K562 (cell line): ENCODE results near the gene CCL27. TPM values are rescaled to one million over a fixed set of nuclear protein-coding genes. Genes with fewer than 3 reads are reported as not detected.

Experiments used
- ELF1 ChIP-seq: fragments of 200-800 bp; sonication (Bioruptor generic); IDR thresholded peaks from 2 replicates; pipeline ENCODE4 v1.6.1; 2016; ENCODE audit warnings: missing genetic modification characterization, missing compliant biosample characterization
- HIVEP1 ChIP-seq: fragments of 250-450 bp; sonication (Bioruptor Pico); IDR thresholded peaks from 2 replicates; pipeline ENCODE4 v1.4.0; 2020; ENCODE audit warnings: mild to moderate bottlenecking
- HOMEZ ChIP-seq: fragments of 250-450 bp; sonication (Bioruptor Pico); IDR thresholded peaks from 2 replicates; pipeline ENCODE4 v1.4.0; 2020; ENCODE audit warnings: mild to moderate bottlenecking, moderate library complexity
- HOXB6 ChIP-seq: fragments of 250-450 bp; sonication (Bioruptor Pico); IDR thresholded peaks from 2 replicates; pipeline ENCODE4 v1.5.1; 2022; ENCODE audit warnings: mild to moderate bottlenecking, borderline replicate concordance
- KDM1A ChIP-seq, 2 experiments: fragments of 450-650 bp; IDR thresholded peaks; 2 replicates each; pipeline ENCODE4 v1.6.1; 2016; ENCODE audit warnings: mild to moderate bottlenecking in 2 of 2
- KHSRP ChIP-seq: fragments of 450-650 bp; IDR thresholded peaks from 2 replicates; pipeline ENCODE4 v1.6.1; 2017
- NR2C1 ChIP-seq, 2 experiments: fragments of 450-650 bp; IDR thresholded peaks; 2 replicates each; pipeline ENCODE4 v1.6.1; 2017; ENCODE audit warnings: mild to moderate bottlenecking in 2 of 2, antibody characterized with exemption in 1 of 2, inconsistent platforms in 1 of 2, missing compliant biosample characterization in 1 of 2, missing genetic modification characterization in 1 of 2
- POLR2H ChIP-seq: IDR thresholded peaks from 2 replicates; pipeline ENCODE4 v1.6.1; 2016; ENCODE audit warnings: missing genetic modification characterization, low read depth, mild to moderate bottlenecking, control low read depth, missing compliant biosample characterization, moderate library complexity
- PRPF4 ChIP-seq: fragments of 200-400 bp; formaldehyde crosslinking; IDR thresholded peaks from one replicate; pipeline ENCODE4 v1.6.1; 2017; ENCODE audit warnings: low read length, low read depth, mild to moderate bottlenecking; ENCODE audit not compliant: insufficient read depth, poor library complexity, severe bottlenecking
- RFX5 ChIP-seq: IDR thresholded peaks from 2 replicates; pipeline ENCODE4 v1.6.1; 2011; ENCODE audit warnings: low read depth, mild to moderate bottlenecking, improper control_type of control experiment, low read length
- RREB1 ChIP-seq: fragments of 250-450 bp; sonication (Bioruptor Pico); IDR thresholded peaks from 2 replicates; pipeline ENCODE4 v1.4.0; 2020
- SP1 ChIP-seq: sonication (generic); formaldehyde crosslinking; IDR thresholded peaks from 2 replicates; pipeline ENCODE4 v1.8.1; 2022; ENCODE audit warnings: mild to moderate bottlenecking, missing genetic modification reagents
- SPI1 ChIP-seq: IDR thresholded peaks from 2 replicates; pipeline ENCODE4 v1.6.1; 2011; ENCODE audit warnings: low read depth, low read length, control low read depth, borderline replicate concordance
- SRSF9 ChIP-seq: fragments of 200-400 bp; formaldehyde crosslinking; IDR thresholded peaks from 2 replicates; pipeline ENCODE4 v1.6.1; 2017; ENCODE audit warnings: low read depth, low read length, borderline replicate concordance
- ZFP1 ChIP-seq: fragments of 450-650 bp; formaldehyde crosslinking; IDR thresholded peaks from 2 replicates; pipeline ENCODE4 v1.4.0; 2020; ENCODE audit warnings: mild to moderate bottlenecking, mixed read lengths
- ZKSCAN8 ChIP-seq: fragments of 200-800 bp; sonication (Bioruptor generic); IDR thresholded peaks from 2 replicates; pipeline ENCODE4 v1.6.1; 2016; ENCODE audit warnings: missing genetic modification characterization, missing compliant biosample characterization
- ZNF253 ChIP-seq: fragments of 250-450 bp; sonication (Bioruptor Pico); conservative IDR thresholded peaks from 2 replicates; pipeline ENCODE4 v1.6.1; 2021; ENCODE audit warnings: mild to moderate bottlenecking
- ZNF511 ChIP-seq: sonication (generic); formaldehyde crosslinking; IDR thresholded peaks from 2 replicates; pipeline ENCODE4 v1.8.0; 2022; ENCODE audit warnings: mild to moderate bottlenecking, missing genetic modification reagents
- ZNF551 ChIP-seq: fragments of 250-450 bp; sonication (Bioruptor Pico); IDR thresholded peaks from 2 replicates; pipeline ENCODE4 v1.5.0; 2021; ENCODE audit warnings: mild to moderate bottlenecking, moderate library complexity
- ZNF75A ChIP-seq: fragments of 450-650 bp; formaldehyde crosslinking; IDR thresholded peaks from 2 replicates; pipeline ENCODE4 v1.4.0; 2020; ENCODE audit warnings: mild to moderate bottlenecking
- polyA plus RNA-seq, 8 experiments: library from polyadenylated mRNA; depleted of rRNA in 4 of 8; stranded (reverse) in 5 of 8; unstranded in 3 of 8; fragments of >200 nt; fragmentation: Nextera tagmentation in 2 of 8; fragmentation: Illumina TruSeq in 1 of 8; extraction: Ambion mirVana in 2 of 8; extraction: Trizol in 1 of 8; gene quantifications; 2 replicates each; pipeline versions ENCODE4 v1.2.1 to v1.2.3, GENCODE V29; 2011 to 2014; ENCODE audit warnings: inconsistent platforms in 1 of 8, missing spikeins in 1 of 8
- total RNA-seq, 7 experiments: library from RNA; depleted of rRNA in 6 of 7; stranded (reverse); fragments of >200 nt in 6 of 7; fragmentation: Illumina TruSeq in 2 of 7; extraction: Trizol in 2 of 7; gene quantifications; 2 replicates each; pipeline versions ENCODE4 v1.2.1 to v1.2.3, GENCODE V29; 2011 to 2021; ENCODE audit warnings: low replicate concordance in 1 of 7

The CCL27 gene
- total and polyA plus RNA-seq, 9 of the 15 experiments (the other 6 are each of a cell fraction or from before 2014, with no cell fraction given), result 0.10 to 0.53 (median 0.27) TPM; not detected in 5

GRCh38 chr9:34701769-34702736 lies 39.6 kb upstream of the CCL27 start (continued):
- TF ChIP-seq RREB1, result no peak
- peak; percentile 49 to 61; a peak in 3 of 4 replicates for TF ChIP-seq KDM1A (IDR thresholded peaks at IDR 0.05)
- no peak for TF ChIP-seq ZNF253
- no peak for TF ChIP-seq ZNF75A (CRISPR knock-in tag)
- TF ChIP-seq ZNF551 (CRISPR knock-in tag), result no peak
- no peak for TF ChIP-seq HOMEZ
- no peak for TF ChIP-seq SPI1
- no peak for TF ChIP-seq ELF1 (tag)
- TF ChIP-seq PRPF4, result no peak
- TF ChIP-seq KHSRP, result no peak
- TF ChIP-seq ZNF511 (CRISPR knock-in tag), result peak; percentile 65; the same call in 1 of the 2 replicates
- no peak for TF ChIP-seq NR2C1 (IDR thresholded peaks at IDR 0.05)
- no peak for TF ChIP-seq NR2C1 (tag; IDR thresholded peaks at IDR 0.05)
- no peak for TF ChIP-seq SP1 (CRISPR knock-in tag)
- no peak for TF ChIP-seq RFX5
- TF ChIP-seq SRSF9, result no peak
- no peak for TF ChIP-seq HIVEP1 (CRISPR knock-in tag)
- no peak for TF ChIP-seq ZKSCAN8
- TF ChIP-seq HOXB6 (CRISPR knock-in tag), result no peak
- TF ChIP-seq POLR2H (tag), result no peak
- no peak for TF ChIP-seq ZFP1 (CRISPR knock-in tag)
